Putamen (tissue), 1 donor: Measurements from ENCODE around the gene GEMIN4.
A peak's percentile ranks its signal among the peaks of the same experiment; 100 is the strongest.
"Not testable (repeated sequence)": the region's sequence is repeated elsewhere in the genome, so short reads cannot be mapped to it uniquely, and the experiment has no call there.

Source experiments
- DNase-seq: peaks from one replicate; pipeline ENCODE4 v3.0.0-alpha.2; 2016; ENCODE audit warnings: low spot score

Gene GEMIN4

DNA sequence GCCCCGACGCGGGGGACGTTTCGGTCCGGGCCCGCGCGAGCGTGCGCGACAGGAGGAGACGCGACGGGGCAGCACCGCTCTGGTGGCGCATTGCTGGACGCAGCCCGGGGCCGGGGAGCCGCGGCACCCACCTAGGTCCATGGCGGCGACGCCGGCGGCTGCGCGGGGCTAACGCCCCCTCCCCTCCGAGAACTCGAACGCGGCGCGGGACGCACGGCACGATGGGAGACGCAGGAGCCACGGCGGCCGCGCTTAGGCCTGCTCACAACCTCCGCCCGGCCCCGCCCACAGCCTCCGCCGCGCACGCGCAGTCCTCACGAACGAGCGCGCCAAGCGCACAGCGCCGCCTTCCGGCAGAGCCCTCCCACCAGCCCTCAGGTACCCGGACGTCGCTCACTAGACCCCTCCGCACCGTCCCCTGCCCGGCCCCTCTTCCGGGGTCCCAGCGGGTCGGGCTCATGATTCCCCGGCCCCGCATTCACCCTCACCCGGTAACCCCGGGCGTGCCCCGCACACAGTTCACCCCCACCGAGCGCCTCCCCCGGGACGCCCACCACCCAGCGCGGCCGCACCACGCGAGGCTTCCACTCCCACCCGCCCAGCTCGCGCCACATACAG is at the start of gene GEMIN4:
TSS of gene GEMIN4 (minus strand) at position 263 of the 618 bp plus-strand sequence. CDS start at position 141, 122 bp downstream.
- peak; percentile 85 for DNase-seq

DNA sequence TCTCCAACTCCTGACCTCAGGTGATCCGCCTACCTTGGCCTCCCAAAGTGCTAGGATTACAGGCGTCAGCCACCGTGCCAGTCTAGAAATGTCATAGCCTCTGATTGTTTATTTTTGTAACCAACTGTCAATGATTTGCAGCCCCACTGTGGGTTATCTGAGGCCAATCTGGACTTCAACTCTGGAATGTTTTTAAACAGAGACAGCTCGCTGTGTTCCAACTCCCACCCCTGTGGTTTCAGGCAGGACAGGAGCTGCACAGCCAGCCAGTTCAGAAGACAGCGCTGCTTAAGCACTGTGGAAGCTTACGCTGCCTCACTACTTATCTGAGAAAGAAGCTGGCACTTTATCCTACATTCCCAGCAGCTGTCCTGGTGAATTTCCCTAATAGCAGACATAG is 49.6 kb upstream of the GEMIN4 start:
- no peak for DNase-seq

GRCh38 chr17:800446-801242 is 48.6 kb upstream of the GEMIN4 start:
- DNase-seq, result no peak

DNA sequence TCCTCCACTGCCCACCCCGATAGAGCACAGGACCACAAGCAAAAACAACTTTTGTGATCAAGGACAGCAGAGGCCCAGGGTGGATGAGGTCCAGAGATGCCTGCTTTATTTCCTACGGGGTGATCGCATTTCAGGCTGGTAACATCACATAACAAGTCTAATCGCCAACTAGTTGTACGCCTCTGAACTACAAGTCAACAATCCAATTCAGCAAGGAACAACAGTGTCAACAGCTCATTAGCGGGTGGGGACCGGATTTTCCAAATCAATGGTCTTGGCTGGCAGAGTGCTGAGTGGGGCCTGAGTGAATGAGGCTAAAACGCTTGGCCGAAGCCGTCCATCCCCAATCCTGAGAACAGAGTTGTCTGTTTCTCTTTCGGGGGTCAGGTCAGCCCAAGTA is 47.2 kb upstream of the GEMIN4 start:
- no peak for DNase-seq

- DNase-seq, result no peak
These were observed 46.2 kb upstream of the GEMIN4 start for GRCh38 chr17:798246-798645.

DNA sequence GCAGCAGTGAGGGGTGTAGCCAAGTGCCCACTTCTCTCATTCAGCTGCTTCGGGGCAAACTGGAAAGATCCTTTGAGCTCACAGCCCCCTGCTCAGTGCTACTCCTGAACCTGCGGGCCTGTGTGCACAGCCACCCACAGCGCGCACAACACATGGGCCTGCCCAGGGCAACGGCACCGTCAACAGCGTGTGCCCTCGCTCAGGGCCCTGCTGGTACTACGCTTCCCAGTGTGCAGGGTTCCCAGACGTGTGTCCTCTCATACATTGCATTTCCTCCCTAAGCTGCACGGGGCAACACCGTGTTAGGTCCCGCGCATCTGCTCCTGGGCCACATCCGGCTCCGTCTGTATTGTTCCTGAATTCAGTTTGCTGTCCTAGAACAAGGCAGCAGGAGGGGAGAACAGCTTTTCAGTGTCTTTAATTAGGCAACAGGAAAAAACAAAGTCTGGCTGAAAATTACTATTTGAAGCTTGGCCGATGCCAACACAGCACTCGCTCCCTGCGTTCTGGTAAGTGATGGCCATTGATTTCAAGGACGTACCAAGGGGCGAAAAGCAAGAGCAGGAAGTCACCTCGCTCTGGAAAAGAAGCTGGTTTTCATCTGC is 45.3 kb upstream of the GEMIN4 start:
- no peak for DNase-seq

DNA sequence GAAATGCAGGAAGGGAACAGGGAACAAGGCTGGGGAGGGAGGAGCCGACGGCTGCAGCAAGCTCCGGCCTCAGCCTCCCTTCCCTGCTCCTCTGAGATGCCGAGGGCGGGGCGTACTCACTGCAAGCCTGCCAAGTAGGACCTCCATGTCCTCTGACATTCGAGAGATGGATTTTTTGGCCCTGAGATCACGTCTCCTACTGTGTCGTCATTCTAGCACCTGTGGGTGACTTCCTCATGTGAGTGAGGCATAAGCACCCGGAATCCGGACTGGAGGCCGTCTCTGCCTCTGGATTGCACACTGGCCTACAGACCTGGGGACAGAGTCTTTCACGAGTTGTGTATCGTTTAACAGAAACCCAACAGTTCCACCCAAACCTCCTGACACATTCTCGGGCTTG is 44.5 kb upstream of the GEMIN4 start:
- DNase-seq, result no peak

GRCh38 chr17:795721-796120 is 43.7 kb upstream of the GEMIN4 start:
- DNase-seq, result no peak

DNA sequence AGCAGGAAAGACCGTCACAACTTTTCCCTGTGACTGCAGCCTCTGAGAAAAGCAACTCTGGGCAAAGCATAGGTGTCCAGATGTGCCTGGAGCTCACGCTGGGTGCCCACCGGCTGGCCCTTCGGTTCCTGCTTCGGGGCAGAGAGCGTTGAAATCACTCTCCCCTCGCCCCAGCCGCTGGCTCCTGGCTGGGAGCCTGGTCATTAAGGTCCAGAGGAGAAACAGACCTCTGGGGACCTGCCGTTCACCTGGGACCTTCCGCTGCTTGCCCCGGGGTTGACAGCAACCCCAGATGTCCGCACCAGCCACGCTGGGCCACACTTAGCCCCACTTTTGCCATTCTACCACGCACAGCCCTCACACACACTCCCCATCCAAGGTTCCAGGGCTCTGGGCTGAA is 43.2 kb upstream of the GEMIN4 start:
- DNase-seq, result no peak

DNA sequence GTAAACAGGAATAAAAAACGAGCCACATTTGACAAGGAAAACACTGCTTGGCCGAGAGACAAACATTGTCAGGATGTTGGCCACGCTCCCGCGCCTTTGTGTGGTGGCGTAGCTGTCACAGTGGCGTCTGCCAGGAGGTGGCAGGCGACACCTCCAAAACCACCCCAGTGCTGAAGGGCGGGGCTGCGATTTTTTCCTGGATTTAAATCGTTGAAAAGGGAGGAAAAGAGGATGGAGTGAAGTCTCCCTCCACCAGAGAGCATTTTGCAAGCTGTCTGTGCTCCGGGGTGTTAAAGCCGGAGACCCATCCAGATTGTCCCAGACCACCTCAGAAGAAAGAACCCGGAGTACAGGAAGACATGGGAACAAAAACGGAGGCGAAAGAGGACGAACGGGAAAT is 42.8 kb upstream of the GEMIN4 start:
- peak; percentile 85 for DNase-seq

- no peak for DNase-seq
These were observed 40.2 kb upstream of the GEMIN4 start for GRCh38 chr17:792277-792676.

- DNase-seq, result no peak
These were observed 39.8 kb upstream of the GEMIN4 start for GRCh38 chr17:791829-792228.

DNA sequence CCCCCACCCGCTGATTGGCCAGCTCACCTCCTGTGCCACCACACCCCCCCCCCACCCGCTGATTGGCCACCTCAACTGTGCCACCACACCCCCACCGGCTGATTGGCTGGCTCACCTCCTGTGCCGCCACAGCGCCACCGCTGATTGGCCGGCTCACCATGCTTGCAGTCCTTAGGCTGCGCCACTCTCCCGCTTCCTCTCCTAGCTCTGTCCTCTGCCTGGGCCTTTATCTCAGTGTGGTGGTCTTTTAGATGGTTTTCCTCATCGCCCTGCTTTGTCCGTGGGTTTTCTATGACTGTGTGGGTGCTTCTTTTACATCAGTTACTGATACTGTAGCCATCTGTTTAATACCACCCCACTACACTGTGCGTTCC is 38.8 kb upstream of the GEMIN4 start:
- DNase-seq, result not testable (repeated sequence)

DNA sequence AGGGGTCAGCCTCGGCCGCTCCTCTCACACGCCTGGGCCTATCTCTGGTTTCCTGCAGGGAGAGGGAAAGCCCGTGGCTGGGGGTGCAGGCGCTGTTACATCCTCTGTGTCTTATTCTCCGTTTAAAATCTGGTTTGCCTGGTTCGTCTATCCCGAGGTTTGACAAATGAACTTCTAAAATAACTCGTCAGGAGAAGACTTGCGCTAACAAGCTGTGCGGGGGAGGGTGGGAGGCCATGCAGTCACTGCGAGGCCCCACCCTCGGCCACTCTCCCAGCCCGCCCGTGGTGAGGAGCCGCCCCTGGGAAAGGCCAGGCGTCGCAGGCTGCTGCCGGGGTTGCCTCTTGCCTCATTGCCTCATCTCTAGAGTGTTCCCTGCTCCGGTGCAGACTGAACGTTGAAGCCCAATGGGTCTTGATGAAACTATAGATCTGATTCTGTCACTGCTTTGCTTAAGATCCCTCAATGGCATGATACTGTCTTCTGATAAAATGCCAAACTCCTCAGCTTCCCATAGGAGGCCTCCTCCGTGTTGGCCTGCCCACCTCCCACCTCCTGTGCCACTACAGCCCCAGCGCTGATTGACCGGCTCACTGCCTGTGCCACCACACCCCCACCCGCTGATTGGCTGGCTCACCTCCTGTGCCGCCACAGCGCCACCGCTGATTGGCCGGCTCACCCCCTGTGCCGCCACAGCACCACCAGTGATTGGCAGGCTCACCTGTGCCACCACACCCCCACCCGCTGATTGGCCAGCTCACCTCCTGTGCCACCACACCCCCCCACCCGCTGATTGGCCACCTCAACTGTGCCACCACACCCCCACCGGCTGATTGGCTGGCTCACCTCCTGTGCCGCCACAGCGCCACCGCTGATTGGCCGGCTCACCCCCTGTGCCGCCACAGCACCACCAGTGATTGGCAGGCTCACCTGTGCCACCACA is 38.1 kb upstream of the GEMIN4 start:
- not testable (repeated sequence) for DNase-seq

DNA sequence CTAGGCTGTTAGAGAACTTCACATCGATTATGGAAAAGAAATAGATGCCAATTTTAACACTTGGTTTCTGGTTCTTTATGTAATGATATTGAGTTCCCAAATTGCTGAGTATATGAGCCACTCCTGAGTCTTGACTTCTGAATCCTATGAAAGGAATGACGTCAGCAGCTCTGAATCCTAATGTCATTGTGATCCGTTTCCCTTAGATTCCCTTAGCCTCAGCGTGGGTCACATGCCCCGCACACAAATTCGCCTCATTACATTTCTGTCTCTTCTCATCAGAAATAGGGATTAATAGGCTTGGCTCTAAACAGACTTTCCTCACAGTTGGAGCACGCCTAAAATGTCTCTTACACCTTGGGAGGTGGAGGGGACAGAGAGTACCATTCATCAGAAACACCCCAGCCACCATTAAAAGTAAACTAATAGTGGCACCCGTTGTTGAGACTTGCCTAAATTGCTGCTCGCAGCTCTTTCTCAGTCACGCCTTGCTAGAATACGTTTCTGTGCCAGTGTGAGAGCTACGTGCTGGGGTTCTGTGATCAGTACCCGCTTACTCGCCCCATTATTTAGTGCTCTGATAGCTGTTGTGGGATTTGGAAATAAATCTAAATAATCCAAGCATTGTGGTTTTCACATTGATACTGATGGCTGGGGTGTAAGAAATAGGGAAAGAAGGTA is 37.2 kb upstream of the GEMIN4 start:
- no peak for DNase-seq

- no peak for DNase-seq
These were observed 36.5 kb upstream of the GEMIN4 start for GRCh38 chr17:788551-788950.

DNA sequence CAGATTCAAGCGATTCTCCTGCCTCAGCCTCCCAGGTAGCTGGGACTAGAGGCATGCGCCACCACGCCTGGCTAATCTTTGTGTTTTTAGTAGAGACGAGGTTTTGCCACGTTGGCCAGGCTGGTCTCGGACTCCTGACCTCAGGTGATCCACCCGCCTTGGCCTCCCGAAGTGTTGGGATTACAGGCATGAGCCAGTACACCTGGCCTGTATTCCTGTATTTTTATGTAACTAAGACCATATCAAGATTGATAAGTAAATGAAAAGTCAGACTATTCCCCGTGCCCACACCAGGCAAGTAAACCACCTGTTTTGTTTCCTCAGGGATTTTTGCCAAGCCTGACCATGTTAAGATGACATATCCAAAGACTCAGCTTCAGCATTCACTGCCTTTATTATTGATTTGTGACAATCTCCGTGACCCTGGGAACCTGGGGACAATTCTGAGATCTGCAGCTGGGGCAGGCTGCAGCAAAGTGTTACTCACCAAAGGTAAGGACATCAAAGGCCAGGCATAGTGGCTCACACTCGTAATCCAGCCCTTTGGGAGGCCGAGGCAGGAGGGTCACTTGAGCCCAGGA is 35.7 kb upstream of the GEMIN4 start:
- no peak for DNase-seq

DNA sequence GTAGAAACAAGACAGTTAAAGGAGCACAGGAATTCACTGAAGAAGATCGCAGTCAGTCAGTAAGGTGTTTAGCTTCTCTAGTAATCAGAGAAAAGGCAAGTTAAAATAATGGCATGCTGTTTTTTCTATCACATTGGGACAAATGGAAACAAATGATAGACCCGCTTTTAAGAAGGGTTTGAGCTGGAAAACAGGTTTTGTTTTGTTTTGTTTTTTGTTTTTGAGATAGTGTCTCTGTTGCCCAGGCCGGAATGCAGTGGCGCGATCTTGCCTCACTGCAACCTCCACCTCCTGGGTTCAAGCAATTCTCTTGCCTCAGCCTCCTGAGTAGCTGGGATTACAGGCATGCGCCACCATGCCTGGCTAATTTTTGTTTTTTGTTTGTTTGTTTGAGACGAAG is 33.8 kb upstream of the GEMIN4 start:
- DNase-seq, result not testable (repeated sequence)

DNA sequence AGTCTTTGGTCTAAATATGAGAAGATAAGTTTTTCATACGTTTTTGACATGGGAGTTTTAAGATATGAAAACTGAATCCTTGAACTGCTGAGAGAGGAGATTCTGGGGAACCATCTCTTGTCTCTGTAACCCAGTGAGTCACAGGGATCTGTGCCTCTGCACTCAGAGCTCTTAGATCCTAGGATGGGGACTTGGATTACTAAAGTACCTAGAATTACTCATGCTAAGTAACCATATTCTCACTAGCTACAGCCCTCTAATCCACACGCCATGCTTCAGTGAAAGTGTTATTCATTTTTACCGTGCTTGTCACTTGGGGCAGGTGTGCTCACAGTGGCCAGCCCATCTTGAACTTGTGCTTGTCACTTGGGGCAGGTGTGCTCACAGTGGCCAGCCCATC is 32.1 kb upstream of the GEMIN4 start:
- no peak for DNase-seq

DNA sequence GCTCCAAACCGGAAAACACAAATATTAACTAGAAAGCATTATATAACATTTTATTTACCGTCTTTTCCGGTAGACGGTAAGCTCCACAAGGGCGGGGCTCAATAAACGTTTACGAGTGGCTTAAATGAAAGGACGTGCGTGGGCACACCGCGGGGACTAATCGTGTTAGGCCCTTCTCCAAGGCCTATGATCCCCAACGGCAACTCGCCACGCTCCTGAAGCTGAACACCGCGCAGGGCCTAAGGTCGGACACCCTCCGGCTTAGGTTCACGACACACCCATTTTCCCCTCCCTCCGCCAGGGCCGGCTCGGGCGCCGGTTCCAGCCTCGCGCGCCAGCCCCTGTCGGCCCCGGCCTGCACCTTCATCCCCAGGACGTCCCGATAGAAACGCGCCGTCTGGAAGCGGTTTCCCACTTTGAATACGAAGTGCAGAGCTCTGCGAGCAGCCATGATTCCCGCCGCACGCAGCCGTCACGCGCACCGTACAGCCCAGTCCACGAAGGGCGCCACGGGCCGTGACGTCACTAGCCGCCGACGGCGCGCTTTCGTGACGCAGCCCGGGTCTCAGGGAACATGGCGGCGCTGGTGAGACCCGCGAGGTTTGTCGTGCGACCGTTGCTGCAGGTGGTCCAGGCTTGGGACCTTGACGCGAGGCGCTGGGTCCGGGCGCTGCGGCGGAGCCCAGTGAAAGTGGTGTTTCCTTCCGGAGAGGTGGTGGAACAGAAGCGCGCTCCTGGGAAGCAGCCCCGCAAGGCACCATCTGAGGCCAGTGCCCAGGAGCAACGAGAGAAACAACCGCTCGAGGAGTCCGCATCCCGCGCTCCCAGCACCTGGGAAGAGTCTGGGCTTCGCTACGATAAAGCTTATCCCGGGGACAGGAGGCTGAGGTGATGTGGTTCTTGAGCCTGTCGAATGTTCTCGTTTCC is 30.0 kb upstream of the GEMIN4 start, which contains the start of the genes GLOD4 and MRM3:
TSS of gene GLOD4 (minus strand) at position 476 of the 927 bp plus-strand sequence. CDS start at position 451, 25 bp downstream.
TSS of gene MRM3 (plus strand) at position 549 of the 927 bp plus-strand sequence. CDS start at position 575, 26 bp downstream.
- DNase-seq, result peak; percentile 87
